Stimulated activated CD8-positive, alpha-beta memory T cell treated with anti-CD3 and anti-CD28 coated beads, Interleukin-7, amount 100 ng/mL, for 1 hour (primary cell): Measurements from ENCODE around the gene MEMO1.

Experiments
- DNase-seq, 2 donors: peaks; one replicate each; pipeline ENCODE4 v3.0.0-alpha.2; 2020; ENCODE audit warnings: low read depth in 2 of 2

MEMO1 gene

GRCh38 chr2:31823558-31823957, 187.2 kb downstream of the MEMO1 start:
- DNase-seq: no peak

DNA sequence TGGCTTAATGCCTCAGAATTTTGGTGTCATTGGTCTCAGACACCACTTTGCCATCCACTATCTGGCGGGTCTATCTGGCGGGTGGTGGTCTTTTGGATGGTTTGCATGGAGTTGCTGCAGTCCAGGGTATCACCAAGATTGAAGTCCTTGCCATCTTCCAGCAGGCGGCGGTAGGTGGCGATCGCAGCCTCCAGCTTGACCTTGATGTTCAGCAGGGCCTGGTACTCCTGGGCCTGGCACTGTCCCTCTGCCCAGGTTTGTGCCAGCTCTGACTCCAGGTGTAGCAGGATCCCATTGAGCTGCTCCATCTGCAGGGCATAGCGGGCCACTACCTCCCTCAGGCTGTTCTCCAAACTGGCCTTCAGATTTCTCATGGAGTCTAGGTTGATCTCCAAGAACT, 188.2 kb downstream of the MEMO1 start:
- DNase-seq: no peak
